HG02571 (cell line): ENCODE data around the gene LYSMD1.
"Not testable (repeated sequence)": the region's sequence is repeated elsewhere in the genome, so short reads cannot be mapped to it uniquely, and the experiment has no call there.

Source experiments
- ATAC-seq: cut with Tn5 transposase; IDR thresholded peaks from one replicate; pipeline ENCODE4 v1.9.1; 2021; ENCODE audit warnings: mild to moderate bottlenecking, moderate library complexity; ENCODE audit not compliant: unreplicated experiment

Gene LYSMD1

GRCh38 chr1:151165738-151166504 is at the start of gene LYSMD1, which contains the start of gene SCNM1:
Gene LYSMD1, minus strand, starts transcription at chr1:151165902. Its CDS starts 644 bp downstream, at chr1:151165258.
Gene SCNM1, plus strand, starts transcription at chr1:151166144. Its CDS starts 9 bp downstream, at chr1:151166153.
- peak; percentile 88 for ATAC-seq

- no peak for ATAC-seq
Observed at GRCh38 chr1:151213560-151213959, 47.9 kb upstream of the LYSMD1 start.

- no peak for ATAC-seq
Observed at GRCh38 chr1:151211972-151212705, 46.4 kb upstream of the LYSMD1 start.

- no peak for ATAC-seq
Observed at GRCh38 chr1:151210830-151211229, 45.1 kb upstream of the LYSMD1 start.

GRCh38 chr1:151205381-151205965 is 39.8 kb upstream of the LYSMD1 start:
- ATAC-seq: not testable (repeated sequence)

GRCh38 chr1:151199873-151200581 is 34.3 kb upstream of the LYSMD1 start:
- no peak for ATAC-seq

- ATAC-seq: peak; percentile 78
Observed at GRCh38 chr1:151198254-151199127, 32.8 kb upstream of the LYSMD1 start, which contains the start of gene PIP5K1A. Gene PIP5K1A, plus strand, starts transcription at chr1:151198552. Its CDS starts 445 bp downstream, at chr1:151198997.

- no peak for ATAC-seq
Observed at GRCh38 chr1:151197863-151198253, 32.2 kb upstream of the LYSMD1 start.

GRCh38 chr1:151196292-151196800 is 30.6 kb upstream of the LYSMD1 start:
- ATAC-seq: no peak

- ATAC-seq: not testable (repeated sequence)
Observed at GRCh38 chr1:151194894-151195594, 29.3 kb upstream of the LYSMD1 start.

- no peak for ATAC-seq
Observed at GRCh38 chr1:151193856-151194255, 28.2 kb upstream of the LYSMD1 start.

- ATAC-seq: no peak
Observed at GRCh38 chr1:151193304-151193703, 27.6 kb upstream of the LYSMD1 start.

GRCh38 chr1:151192047-151192446 is 26.3 kb upstream of the LYSMD1 start:
- ATAC-seq: no peak

- ATAC-seq: peak; percentile 89
Observed at GRCh38 chr1:151189637-151190445, 24.1 kb upstream of the LYSMD1 start, which contains the start of gene VPS72. Gene VPS72, minus strand, starts transcription at chr1:151190197. Its CDS starts 76 bp downstream, at chr1:151190121.

- ATAC-seq: not testable (repeated sequence)
Observed at GRCh38 chr1:151188667-151189066, 23.0 kb upstream of the LYSMD1 start.

GRCh38 chr1:151187205-151187604 is 21.5 kb upstream of the LYSMD1 start:
- ATAC-seq: no peak

- ATAC-seq: no peak
Observed at GRCh38 chr1:151184211-151184610, 18.5 kb upstream of the LYSMD1 start.

- no peak for ATAC-seq
Observed at GRCh38 chr1:151176514-151177045, 10.9 kb upstream of the LYSMD1 start.
